Stimulated activated effector memory CD8-positive, alpha-beta T cell treated with anti-CD3 and anti-CD28 coated beads, Interleukin-12 subunit alpha, Interleukin-12 subunit beta, amount 100 ng/mL, for 72 hours (primary cell): ENCODE measurements around the gene GALNT18.

Experiments
- ATAC-seq: fragments of 150-1000 bp; cut with Tn5 transposase; 2 replicates; pipeline ENCODE4 v1.10.0; 2021
- DNase-seq, 2 donors: peaks; one replicate each; pipeline ENCODE4 v3.0.0; 2021 to 2022; ENCODE audit warnings: low spot score in 2 of 2
- H3K27ac Mint-ChIP-seq: one replicate; pipeline ENCODE4 v1.8.0; 2022; ENCODE audit warnings: mild to moderate bottlenecking, mixed read lengths
- H3K36me3 Mint-ChIP-seq: one replicate; pipeline ENCODE4 v1.8.0; 2022; ENCODE audit warnings: mild to moderate bottlenecking, mixed read lengths
- H3K4me1 Mint-ChIP-seq: one replicate; pipeline ENCODE4 v1.8.0; 2022; ENCODE audit warnings: mixed read lengths
- H3K4me3 Mint-ChIP-seq: one replicate; pipeline ENCODE4 v1.8.0; 2022; ENCODE audit warnings: mild to moderate bottlenecking, mixed read lengths
- H3K9me3 Mint-ChIP-seq: one replicate; pipeline ENCODE4 v1.8.0; 2022; ENCODE audit warnings: mixed read lengths

The GALNT18 gene

DNA sequence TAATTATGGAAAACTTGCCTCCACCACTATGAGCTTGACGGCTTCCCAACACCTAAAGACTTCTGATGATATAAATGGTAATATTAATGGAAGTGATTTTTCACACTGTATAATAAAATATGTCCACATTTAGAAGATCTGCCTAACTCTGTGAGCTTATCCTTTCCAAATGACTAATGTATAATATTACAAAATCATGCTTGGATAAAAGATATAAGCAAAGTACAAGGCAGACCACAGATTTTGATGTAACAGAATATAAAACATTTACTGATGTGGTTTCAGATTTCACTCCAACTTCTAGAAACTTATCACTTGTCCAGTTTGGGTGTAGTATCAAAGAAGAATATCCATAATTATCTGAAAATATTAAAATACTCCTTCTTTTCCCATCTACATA lies 36.9 kb downstream of the GALNT18 start:
- no peak for DNase-seq
- no peak overlapping the region for H3K27ac Mint-ChIP-seq
- ATAC-seq: no peak
- no peaks in the 10 kb centered on the region for H3K9me3 Mint-ChIP-seq
- no peak overlapping the region for H3K4me3 Mint-ChIP-seq
- H3K36me3 Mint-ChIP-seq: no peaks in the 10 kb centered on the region
- H3K4me1 Mint-ChIP-seq: no peaks in the 10 kb centered on the region

DNA sequence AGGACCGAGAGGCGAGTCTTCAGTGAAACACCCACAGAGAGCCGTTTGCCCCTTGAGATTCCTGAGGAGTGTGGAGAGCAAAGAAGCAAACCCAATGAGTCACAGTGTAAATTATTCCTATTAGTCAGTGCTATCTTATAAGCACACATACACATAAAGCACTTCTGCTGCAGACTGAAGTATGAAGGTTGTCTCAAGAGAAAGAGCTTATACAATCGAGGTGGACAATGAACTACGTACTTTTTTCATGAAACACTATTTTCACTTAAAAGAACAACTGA lies 37.3 kb downstream of the GALNT18 start:
- DNase-seq: no peak
- Mint-ChIP-seq H3K36me3 (no peaks in the 10 kb centered on the region), H3K27ac (no peak overlapping the region), H3K4me3 (no peak overlapping the region), H3K9me3 (no peaks in the 10 kb centered on the region), H3K4me1 (no peaks in the 10 kb centered on the region)
- ATAC-seq: no peak

DNA sequence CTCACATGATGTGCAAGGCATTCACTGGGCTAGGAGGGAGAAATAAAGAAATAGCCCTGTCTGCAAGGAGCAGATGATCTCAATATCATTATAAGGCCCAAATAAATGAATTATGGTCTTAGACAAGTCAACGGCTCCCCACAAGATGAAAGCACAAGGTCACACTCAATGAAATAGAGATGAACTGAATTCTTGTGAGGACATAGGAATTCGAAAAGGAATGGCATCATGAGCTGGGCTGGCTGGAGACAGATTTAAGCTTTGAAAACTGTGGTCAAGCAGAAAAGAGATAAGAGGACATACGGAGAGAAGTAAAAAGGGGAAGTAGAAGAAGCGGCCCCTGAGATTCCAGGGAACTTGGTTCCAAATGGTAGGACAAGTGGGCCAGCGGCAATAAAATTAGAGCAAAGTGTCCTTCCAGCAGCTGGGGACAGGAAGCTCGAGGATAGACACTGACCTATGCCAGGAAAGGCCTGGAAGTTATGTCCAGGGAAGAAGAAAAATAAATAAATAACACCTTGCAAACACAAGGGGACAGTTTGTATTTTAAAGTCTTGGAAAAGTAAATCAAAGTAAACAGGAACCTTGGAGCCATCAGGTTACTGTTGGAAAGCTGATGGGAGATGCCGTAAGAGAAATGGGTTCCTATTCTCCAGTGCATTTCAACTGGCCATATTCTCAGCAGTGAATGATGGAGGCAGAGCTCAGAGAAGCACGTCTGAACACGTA lies 37.8 kb downstream of the GALNT18 start:
- H3K4me1 Mint-ChIP-seq: no peaks in the 10 kb centered on the region

DNA sequence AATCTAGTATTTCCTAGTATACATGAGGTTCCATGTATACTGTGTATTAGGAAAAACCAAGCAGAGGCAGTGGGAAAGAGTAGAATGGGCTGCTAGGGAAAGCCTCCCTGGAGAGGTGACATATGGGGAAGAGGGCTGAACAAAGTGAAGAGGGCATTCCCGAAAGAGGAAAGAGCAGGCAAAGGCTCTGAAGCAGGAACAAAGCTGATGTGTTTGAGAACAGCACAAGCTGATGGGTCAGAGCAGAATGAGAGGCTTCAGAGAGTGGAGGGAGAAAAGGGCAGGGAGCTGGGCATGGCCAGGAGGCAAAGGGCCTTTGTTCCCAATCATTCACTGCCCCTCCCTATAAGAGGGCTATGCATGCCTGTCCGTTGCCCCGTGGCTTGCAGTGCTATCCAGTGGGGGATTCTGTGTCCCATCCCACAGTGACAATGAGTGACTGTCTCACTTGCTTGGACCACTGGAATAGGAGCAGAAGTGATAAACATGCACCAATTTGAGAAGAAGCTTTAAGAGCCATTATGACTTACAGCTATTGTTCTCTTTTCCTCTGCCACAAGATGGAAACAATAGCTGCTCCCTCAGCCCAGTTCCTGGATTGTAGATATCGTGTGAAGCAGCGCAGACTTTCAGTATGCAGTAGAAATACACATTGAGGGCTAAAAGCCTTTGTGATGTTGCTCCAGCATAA lies 39.6 kb downstream of the GALNT18 start:
- DNase-seq: no peak
- H3K27ac Mint-ChIP-seq: no peak overlapping the region

More for the DNA sequence above, 37.8 kb downstream of the GALNT18 start:
- DNase-seq (no peak), ATAC-seq (no peak)
- Mint-ChIP-seq H3K4me3 (no peak overlapping the region), H3K9me3 (no peaks in the 10 kb centered on the region), H3K27ac (no peak overlapping the region), H3K36me3 (no peaks in the 10 kb centered on the region)

DNA sequence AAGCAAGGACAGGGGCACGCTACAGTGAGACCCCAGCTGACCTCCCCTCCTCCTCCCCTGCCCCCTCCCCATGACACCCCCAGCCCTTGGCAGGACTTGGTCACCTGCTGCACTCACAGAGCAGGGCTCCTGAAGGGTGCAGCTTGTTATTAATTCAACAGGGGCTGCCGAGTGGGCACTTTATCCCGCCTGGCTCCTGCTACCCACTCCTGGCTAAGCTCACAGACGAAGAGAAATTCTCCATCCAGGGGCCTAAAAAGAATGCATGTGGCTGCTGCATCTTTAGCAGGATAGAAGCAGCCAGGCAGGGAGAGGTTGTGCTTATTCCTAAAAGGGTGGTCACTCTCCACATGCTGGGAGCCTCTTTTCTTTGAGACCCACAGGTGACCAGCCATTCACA lies 40.3 kb downstream of the GALNT18 start:
- Mint-ChIP-seq H3K9me3 (no peaks in the 10 kb centered on the region), H3K4me1 (no peaks in the 10 kb centered on the region), H3K27ac (no peak overlapping the region), H3K4me3 (no peak overlapping the region), H3K36me3 (no peaks in the 10 kb centered on the region)
- ATAC-seq: no peak
- DNase-seq: no peak

More for the DNA sequence above, 39.6 kb downstream of the GALNT18 start:
- ATAC-seq: no peak
- Mint-ChIP-seq H3K9me3 (no peaks in the 10 kb centered on the region), H3K4me1 (no peaks in the 10 kb centered on the region), H3K4me3 (no peak overlapping the region), H3K36me3 (no peaks in the 10 kb centered on the region)

DNA sequence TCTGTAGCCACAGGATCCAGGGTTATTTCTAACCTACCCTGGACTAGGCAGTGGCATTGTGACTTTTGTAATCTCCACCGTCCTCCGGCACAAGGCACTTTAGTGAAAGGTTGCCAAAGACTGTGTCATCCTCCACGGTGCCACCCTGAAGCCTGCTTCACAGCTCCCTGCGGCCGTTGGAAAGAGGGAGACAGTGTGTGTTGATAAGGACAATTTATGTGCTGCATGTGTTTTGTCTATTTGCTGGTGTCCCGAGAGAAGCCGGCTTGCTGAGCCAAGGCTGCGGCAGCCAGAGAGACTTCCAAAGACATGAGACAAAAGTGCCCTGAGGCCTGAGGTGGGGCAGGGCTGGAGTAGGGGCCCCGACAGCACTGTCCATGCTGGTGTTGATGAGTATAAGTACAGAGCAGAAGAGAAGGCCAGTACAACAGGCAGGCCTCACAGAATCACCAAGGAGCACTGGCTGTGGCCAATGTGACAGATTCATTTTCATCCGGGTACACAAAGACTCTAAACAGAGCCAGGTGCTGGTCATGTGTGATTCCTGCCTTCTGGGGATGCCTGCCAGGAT lies 40.9 kb downstream of the GALNT18 start:
- Mint-ChIP-seq H3K27ac (no peak overlapping the region), H3K36me3 (no peaks in the 10 kb centered on the region), H3K4me1 (no peaks in the 10 kb centered on the region), H3K9me3 (no peaks in the 10 kb centered on the region), H3K4me3 (no peak overlapping the region)
- ATAC-seq (no peak), DNase-seq (no peak)

DNA sequence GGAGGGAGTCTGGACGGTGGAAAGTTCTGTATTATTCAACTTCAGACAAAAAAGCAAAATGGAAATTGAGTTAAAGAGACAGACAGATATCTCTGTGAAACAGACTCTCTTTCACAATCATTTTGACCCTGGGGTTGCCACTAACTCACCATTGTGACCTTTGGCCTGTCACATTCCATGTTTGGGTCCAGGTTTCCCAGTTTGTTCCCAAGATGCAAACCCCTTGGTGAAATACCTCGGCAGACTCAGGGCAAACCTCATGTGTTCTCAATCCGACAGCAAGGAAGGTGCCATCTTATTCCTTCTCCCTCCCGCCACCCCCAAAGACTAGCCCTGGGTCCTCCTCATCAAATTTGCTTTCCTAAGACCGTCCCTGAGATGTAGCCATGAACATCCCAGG lies 41.8 kb downstream of the GALNT18 start:
- Mint-ChIP-seq H3K4me1 (no peaks in the 10 kb centered on the region), H3K36me3 (no peaks in the 10 kb centered on the region), H3K4me3 (no peak overlapping the region), H3K27ac (no peak overlapping the region), H3K9me3 (no peaks in the 10 kb centered on the region)
- no peak for ATAC-seq
- no peak for DNase-seq

DNA sequence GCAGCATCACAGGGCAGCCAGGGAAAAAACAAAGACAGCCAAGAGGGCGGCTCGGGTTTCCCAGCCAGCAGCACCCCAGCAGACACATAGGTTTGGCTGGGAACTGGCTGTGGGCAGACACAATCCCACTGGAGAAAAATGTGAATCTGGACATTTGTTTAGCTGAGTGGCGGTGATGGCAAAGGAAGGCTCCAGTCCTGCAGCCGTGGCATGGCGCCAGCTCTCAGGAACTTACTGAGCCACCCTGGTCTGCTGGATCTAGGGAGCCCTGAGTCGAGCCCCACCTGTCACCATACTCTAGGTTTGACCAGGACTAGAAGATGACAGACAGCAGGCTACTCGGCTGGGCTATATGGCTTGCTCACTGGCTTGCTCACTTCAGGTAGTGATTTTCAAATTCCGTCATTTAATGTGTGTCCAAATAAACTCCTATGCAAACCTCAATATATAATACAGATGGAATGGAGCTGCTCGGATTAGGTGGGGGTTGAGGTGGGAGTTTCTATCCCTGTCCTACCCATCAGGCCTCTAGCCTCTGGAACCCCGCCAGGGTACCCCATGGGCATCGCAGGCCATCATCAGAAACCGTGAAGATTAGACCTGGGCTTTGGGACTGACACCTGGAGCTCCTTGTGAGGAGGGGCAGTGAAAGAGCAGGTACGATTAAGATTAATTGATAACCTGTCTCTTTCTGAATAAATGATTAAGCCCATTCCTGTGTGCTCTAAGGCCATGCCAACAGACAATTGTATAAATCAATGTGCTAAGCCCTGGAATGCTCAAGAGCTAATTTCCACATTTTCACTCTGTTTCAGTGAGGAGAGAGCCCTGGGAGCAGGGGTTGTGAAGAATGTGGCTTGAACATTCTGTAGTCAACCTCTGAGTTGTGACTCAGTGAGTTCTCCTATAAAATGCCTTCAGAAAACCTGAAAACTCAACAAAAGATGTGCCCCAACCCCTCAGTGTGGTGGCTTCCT lies 42.5 kb downstream of the GALNT18 start:
- no peak overlapping the region for H3K27ac Mint-ChIP-seq
- H3K4me1 Mint-ChIP-seq: no peaks in the 10 kb centered on the region
- no peak overlapping the region for H3K4me3 Mint-ChIP-seq
- no peak for DNase-seq
- ATAC-seq: no peak
- H3K36me3 Mint-ChIP-seq: no peaks in the 10 kb centered on the region
- H3K9me3 Mint-ChIP-seq: no peaks in the 10 kb centered on the region

DNA sequence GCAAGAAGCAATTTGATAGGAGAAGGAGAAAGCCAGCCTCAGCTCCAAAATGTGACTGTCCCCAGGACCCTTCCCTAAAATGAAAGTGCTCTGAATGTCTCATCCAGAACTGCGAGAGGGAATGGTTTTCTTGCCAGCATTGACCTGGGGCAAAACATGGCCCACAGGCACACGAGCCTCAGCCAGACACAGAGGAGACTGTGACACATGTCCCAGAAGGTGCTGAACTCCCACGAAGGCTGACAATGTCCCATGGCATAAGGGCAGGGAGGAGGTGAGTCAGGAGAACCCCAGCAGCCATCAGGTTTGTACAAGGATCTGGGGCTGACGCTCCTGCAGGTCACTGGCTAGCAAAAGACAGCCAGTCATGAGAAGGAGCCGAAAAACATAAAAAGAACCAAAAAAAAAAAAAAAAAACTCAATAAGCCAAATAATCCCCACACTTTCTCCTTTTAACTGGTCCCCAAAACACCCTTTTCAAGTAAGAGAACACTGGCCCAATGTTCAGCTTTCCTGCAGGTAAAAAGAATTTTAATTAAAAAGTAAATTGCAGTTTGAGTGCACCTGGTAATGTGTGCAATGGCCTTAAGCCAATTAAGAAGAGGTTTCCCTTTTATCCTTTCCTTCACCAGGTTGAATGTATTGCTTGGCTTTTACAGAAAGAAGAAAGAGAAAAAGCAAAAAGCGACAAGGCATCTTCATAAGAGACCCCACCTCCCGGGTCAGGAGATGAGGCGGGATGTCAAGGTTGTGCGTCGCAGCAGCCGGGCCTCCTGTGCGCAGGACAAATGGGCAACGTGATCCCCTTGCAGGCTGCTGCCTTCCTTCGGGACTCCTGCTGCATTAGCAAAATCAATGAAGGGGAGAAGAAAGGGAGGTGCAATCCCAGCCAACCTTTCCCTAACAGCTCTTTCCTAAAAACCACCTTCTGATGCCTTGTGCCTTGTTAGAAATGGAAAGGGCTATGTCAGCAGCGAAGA lies 43.6 kb downstream of the GALNT18 start:
- Mint-ChIP-seq H3K36me3 (no peaks in the 10 kb centered on the region), H3K27ac (peak overlapping the region; percentile 1), H3K9me3 (no peaks in the 10 kb centered on the region), H3K4me1 (no peaks in the 10 kb centered on the region), H3K4me3 (no peak overlapping the region)
- no peak for DNase-seq
- ATAC-seq: no peak

DNA sequence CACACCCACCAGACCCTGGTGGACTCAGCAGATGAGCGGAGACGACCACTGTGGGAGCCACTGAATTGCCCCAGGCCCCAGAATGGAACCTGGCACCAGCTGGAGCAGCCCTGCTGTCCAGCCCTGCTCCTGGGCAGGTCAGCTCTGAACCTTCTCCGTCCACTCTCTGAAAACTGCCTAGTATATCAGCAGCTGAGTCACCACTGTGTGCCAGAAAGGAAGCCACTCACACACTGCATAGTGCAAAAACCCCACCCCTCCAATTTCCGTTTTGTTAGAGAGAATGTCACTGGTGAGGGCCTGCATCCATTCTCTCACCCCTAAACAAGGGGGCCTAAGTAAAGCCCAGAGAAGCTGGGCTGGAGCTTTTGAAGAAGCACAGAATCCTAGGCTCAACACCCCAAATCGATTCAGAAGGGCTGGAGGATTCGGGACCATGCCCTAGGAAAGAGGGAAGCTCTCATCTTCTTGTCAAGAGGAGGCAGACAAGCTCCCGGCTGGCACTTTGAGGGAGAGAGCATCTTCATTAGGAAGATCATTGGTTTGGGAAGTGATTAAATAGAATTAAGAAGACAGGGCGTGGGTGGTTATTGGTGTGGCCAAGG lies 44.5 kb downstream of the GALNT18 start:
- Mint-ChIP-seq H3K4me3 (no peak overlapping the region), H3K27ac (peak overlapping the region; percentile 1), H3K36me3 (no peaks in the 10 kb centered on the region), H3K4me1 (no peaks in the 10 kb centered on the region), H3K9me3 (no peaks in the 10 kb centered on the region)
- DNase-seq (no peak), ATAC-seq (no peak)

DNA sequence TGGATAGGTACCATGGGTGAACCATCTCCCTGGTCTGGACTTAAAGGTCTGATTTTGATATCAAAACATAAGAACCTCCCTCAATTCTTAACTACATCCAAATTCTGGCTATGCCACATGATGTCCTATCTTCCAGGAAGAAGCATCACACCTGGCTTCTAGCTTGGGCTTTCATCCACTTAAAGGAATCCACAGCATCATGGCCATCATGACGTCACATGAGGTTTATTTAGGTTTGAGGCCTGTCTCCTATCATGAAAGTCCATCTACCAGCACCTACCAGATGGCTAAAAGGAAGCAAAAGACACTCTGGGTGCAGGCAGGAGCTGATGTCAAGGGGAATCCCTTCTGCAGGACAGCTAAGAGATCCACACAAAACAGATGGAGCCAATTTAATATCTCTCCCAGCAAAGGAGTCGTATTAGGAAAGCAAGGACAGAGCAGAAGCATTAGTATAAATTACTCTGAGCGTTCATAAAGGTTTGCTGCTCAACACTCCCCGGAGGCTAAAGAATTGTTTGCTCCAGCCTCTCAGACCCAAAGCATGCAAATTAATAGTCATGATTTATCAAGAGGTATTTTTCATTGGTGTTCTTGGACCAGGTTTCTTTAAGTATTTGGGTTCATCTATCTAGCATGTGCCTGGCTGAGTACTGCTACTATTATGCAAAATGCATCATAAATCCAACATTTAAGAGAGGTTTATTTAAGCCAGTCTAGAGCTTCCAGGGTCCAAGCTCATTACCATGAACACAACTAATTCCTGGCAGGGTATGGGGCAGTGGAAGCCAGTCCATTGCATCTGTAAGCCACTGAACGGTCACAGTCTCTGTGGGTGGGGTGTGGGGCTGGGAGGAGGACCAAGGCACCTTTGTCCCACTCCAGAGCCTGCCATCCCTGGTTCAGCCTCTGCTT lies 47.2 kb downstream of the GALNT18 start:
- H3K27ac Mint-ChIP-seq: no peak overlapping the region
- H3K36me3 Mint-ChIP-seq: no peaks in the 10 kb centered on the region
- H3K9me3 Mint-ChIP-seq: no peaks in the 10 kb centered on the region
- ATAC-seq (no peak), DNase-seq (no peak)
- no peak overlapping the region for H3K4me3 Mint-ChIP-seq
- H3K4me1 Mint-ChIP-seq: peaks cover 6% of the 10 kb centered on the region

DNA sequence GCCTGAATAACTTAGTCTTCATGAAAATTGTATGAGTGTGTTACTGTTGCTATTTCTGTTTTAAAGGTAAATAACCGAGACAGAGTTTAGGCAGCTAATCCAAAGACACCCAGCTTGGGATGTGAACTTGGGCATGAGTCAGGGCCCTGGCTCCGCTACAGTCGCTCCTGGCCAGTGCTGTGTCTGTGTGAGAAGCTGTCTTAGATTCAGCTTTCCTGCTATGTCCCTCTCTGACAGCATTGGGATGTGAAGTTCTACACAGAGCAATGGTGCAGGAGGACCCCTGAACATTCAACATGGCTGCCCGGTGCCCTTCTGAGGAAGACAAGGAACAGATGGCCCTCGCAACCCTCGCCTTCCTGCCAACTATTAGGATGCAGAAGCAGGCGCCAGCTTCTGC lies 49.4 kb downstream of the GALNT18 start:
- Mint-ChIP-seq H3K4me1 (peaks cover 6% of the 10 kb centered on the region), H3K36me3 (no peaks in the 10 kb centered on the region), H3K9me3 (no peaks in the 10 kb centered on the region), H3K27ac (no peak overlapping the region), H3K4me3 (no peak overlapping the region)
- DNase-seq (no peak), ATAC-seq (no peak)

DNA sequence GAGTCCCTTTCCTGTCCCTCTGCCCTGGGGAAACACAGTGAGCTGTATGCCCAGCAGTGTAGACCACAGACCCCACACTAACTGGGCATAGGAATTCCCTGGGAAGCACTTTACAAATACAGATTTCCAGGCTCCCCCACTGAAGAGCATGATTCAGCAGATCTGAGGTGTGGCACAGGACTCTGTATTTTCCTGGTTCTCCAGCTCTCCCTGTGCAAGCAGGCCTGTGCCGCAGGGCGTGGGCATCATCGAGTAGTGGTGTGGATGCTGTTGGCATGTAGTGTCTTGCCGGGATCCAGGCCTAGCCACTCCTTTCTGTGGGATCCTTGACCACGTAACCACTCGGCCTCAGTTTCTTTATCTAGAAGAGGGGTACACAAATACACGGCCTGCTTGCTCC lies 49.9 kb downstream of the GALNT18 start:
- Mint-ChIP-seq H3K4me1 (peaks cover 6% of the 10 kb centered on the region), H3K4me3 (no peak overlapping the region), H3K27ac (no peak overlapping the region), H3K9me3 (no peaks in the 10 kb centered on the region), H3K36me3 (no peaks in the 10 kb centered on the region)
- DNase-seq (no peak), ATAC-seq (no peak)
